ENCODE measurements around the gene PRRC2B.
"Not testable (repeated sequence)": the region's sequence is repeated elsewhere in the genome, so short reads cannot be mapped to it uniquely, and the experiment has no call there.

PRRC2B gene

DNA sequence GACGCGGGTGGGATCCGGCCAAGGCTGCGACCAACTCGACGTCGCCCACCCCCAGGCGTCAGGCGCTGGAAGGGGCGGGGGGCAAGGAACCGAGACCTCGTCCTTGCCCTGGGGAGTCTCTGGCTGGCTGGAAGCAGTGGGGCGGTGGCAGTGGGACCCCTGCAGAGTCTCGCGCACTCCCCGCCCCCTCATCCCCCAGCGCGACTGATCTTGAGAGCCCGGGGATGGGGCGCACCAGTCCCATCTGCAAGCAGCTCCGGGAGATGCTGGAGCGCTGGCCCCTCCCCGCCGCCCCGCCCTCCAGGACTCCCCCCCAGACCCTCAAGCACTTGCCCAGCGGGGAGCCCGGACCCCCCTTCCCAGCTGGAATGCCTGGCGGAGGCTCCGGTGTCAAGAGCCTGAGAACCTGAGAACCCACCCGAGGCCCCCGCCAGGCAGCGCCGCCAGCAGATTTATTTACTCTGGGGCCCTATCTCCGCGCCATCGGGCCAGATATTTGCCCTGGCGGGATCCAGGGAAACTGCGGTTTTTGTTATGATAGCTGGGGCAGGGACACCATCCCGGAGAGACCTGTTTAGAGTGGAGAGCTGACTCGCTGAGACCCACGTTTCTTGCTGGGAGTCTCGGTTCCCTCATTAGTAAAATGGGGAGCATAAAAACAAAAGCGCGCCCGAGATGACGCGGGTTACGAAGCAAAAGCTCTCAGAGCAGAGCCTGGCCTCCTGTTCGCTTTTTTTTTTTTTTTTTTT is 152.6 kb downstream of the PRRC2B start:
- FAIRE-seq = no peak

DNA sequence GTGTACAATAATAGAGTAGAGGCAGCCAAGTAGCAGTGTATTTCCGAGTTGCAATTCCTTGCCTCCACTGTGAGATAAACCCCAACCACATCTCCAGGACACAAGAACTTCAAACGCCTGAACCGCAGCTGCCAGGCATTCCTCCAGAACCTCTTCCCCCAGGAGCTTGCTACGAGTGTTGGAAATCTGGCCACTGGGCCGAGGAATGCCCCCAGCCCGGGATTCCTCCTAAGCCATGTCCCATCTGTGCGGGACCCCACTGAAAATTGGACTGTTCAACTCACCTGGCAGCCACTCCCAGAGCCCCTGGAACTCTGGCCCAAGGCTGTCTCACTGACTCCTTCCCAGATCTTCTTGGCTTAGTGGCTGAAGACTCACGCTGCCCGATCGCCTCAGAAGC is 155.3 kb downstream of the PRRC2B start:
- FAIRE-seq = not testable (repeated sequence)
